ENCODE data around the gene SLC1A6.

The SLC1A6 gene

DNA sequence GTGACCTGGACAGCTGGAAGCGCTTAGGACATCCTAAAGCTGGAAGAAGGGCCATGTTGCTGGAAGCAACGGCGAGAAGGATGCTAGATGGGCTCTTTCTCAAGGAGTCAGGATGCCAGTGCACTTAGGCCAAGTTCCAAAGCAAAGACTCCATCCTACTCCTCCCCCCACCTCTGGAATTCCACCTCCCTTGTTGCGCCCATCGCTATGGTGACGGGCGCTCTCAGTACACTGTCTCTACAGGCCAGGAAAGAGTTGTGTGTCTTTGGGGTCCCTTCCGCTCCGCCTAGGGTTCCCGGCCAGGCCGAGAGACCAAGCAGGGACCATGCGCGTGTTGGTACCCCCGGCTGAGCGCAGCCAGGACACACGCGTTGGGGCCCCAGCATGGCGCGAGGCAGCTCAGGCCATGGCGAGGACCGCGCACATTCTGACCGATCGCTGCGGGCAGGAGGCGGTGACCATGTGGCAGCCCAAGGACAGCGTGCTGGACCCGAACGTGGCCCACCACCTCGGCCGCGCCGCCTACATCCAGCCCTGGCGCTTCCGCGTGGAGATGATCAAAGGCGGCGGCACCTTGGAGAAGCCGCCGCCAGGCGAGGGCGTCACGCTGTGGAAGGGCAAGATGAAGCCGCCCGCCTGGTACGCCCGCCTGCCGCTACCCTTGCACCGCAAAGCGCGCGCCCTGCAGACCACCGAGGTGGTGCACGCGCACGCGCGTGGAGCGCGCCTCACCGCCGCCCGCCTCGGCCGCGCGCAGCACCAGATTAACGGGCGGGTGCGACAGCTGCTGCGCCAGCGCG lies 31.0 kb upstream of the SLC1A6 start:
- no peak overlapping the region for H3K4me2 ChIP-seq (ENCODE audit: low read length, poor library complexity, severe bottlenecking)
- no peak overlapping the region for H2BK5ac ChIP-seq (ENCODE audit: low read depth, low read length, poor library complexity, severe bottlenecking)
- no peak overlapping the region for H2AFZ ChIP-seq (ENCODE audit: low read depth, low read length)
- H2BK120ac ChIP-seq (ENCODE audit: low read depth, low read length), result no peak overlapping the region
- DNase-seq, result no peak
- no peak overlapping the region for H3K27ac ChIP-seq (ENCODE audit: low read length, poor library complexity, severe bottlenecking)
- H3K9ac ChIP-seq (ENCODE audit: low read length), result no peak overlapping the region
- no peak overlapping the region for H3K18ac ChIP-seq (ENCODE audit: low read depth in 1 of 2, low read length in 2 of 2)
- H3K79me1 ChIP-seq (replicated peaks; ENCODE audit: low read length, poor library complexity, severe bottlenecking), result no peaks in the 10 kb centered on the region
- no peaks in the 10 kb centered on the region for H3K27me3 ChIP-seq (ENCODE audit: control insufficient read depth in 1 of 2, insufficient read depth in 1 of 2, low read length in 2 of 2)
- WGBS, result 65% methylated on average over 73 of the region's 73 CpGs
- H4K8ac ChIP-seq (ENCODE audit: low read length), result no peak overlapping the region
- H2BK12ac ChIP-seq (ENCODE audit: low read length in 2 of 2), result no peak overlapping the region
- no peak overlapping the region for H3K14ac ChIP-seq (ENCODE audit: low read length in 2 of 2)
- no peak overlapping the region for H4K91ac ChIP-seq (ENCODE audit: low read length)
- no peaks in the 10 kb centered on the region for H3K4me1 ChIP-seq (ENCODE audit: control insufficient read depth, insufficient read depth, low read depth, low read length)
- H3K9me3 ChIP-seq (ENCODE audit: control insufficient read depth, low read length), result no peaks in the 10 kb centered on the region
- H3K23ac ChIP-seq (ENCODE audit: low read length in 2 of 2), result no peak overlapping the region
- H3K4ac ChIP-seq (ENCODE audit: low read depth in 1 of 2, low read length in 2 of 2), result no peak overlapping the region
- H2BK15ac ChIP-seq (ENCODE audit: low read depth, poor library complexity, severe bottlenecking), result no peak overlapping the region
- H3K36me3 ChIP-seq (ENCODE audit: control insufficient read depth in 1 of 2, insufficient read depth in 2 of 2, low read depth in 1 of 2, low read length in 2 of 2), result no peaks in the 10 kb centered on the region
- H2AK5ac ChIP-seq (ENCODE audit: low read length, severe bottlenecking), result no peak overlapping the region
- no peak overlapping the region for H3K4me3 ChIP-seq (ENCODE audit: insufficient read depth in 1 of 2, low read depth in 1 of 2, low read length in 2 of 2)

GRCh38 chr19:15008308-15008707 lies 28.6 kb upstream of the SLC1A6 start:
- Histone ChIP-seq H3K27ac (ENCODE audit: low read length, poor library complexity, severe bottlenecking) (no peak overlapping the region), H3K23ac (ENCODE audit: low read length in 2 of 2) (no peak overlapping the region), H3K9me3 (ENCODE audit: control insufficient read depth, low read length) (no peaks in the 10 kb centered on the region), H2BK15ac (ENCODE audit: low read depth, poor library complexity, severe bottlenecking) (no peak overlapping the region), H2AFZ (ENCODE audit: low read depth, low read length) (no peak overlapping the region), H3K36me3 (ENCODE audit: control insufficient read depth in 1 of 2, insufficient read depth in 2 of 2, low read depth in 1 of 2, low read length in 2 of 2) (no peaks in the 10 kb centered on the region), H3K4me3 (ENCODE audit: insufficient read depth in 1 of 2, low read depth in 1 of 2, low read length in 2 of 2) (no peak overlapping the region), H3K27me3 (ENCODE audit: control insufficient read depth in 1 of 2, insufficient read depth in 1 of 2, low read length in 2 of 2) (no peaks in the 10 kb centered on the region), H2BK12ac (ENCODE audit: low read length in 2 of 2) (no peak overlapping the region), H3K18ac (ENCODE audit: low read depth in 1 of 2, low read length in 2 of 2) (no peak overlapping the region), H2BK5ac (ENCODE audit: low read depth, low read length, poor library complexity, severe bottlenecking) (no peak overlapping the region), H4K91ac (ENCODE audit: low read length) (no peak overlapping the region), H2AK5ac (ENCODE audit: low read length, severe bottlenecking) (no peak overlapping the region), H3K9ac (ENCODE audit: low read length) (no peak overlapping the region), H4K8ac (ENCODE audit: low read length) (no peak overlapping the region), H2BK120ac (ENCODE audit: low read depth, low read length) (no peak overlapping the region), H3K4me2 (ENCODE audit: low read length, poor library complexity, severe bottlenecking) (no peak overlapping the region), H3K79me1 (replicated peaks; ENCODE audit: low read length, poor library complexity, severe bottlenecking) (no peaks in the 10 kb centered on the region), H3K14ac (ENCODE audit: low read length in 2 of 2) (no peak overlapping the region), H3K4ac (ENCODE audit: low read depth in 1 of 2, low read length in 2 of 2) (no peak overlapping the region), H3K4me1 (ENCODE audit: control insufficient read depth, insufficient read depth, low read depth, low read length) (no peaks in the 10 kb centered on the region)
- DNase-seq, result no peak

DNA sequence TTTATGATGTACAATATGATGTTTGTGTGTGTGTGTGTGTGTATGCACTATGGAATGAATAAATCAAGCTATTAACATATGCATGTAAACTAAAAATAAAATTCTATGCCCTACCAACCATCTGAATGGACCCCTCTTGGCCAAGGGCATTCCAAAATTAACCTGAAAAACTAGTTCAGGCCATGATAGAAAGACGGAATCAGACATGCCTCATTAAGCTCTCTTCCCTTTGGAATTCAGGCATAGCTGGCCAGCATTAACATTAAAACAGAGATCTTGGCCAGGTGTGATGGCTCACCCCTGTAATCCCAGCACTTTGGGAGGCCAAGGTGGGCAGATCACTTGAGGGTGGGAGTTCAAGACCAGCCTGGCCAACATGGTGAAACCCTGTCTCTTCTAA lies 18.3 kb upstream of the SLC1A6 start:
- H2BK12ac ChIP-seq (ENCODE audit: low read length in 2 of 2), result no peak overlapping the region
- H2BK120ac ChIP-seq (ENCODE audit: low read depth, low read length), result no peak overlapping the region
- H3K36me3 ChIP-seq (ENCODE audit: control insufficient read depth in 1 of 2, insufficient read depth in 2 of 2, low read depth in 1 of 2, low read length in 2 of 2), result no peaks in the 10 kb centered on the region
- H3K4me2 ChIP-seq (ENCODE audit: low read length, poor library complexity, severe bottlenecking), result no peak overlapping the region
- H3K9ac ChIP-seq (ENCODE audit: low read length), result no peak overlapping the region
- no peak overlapping the region for H2AFZ ChIP-seq (ENCODE audit: low read depth, low read length)
- H3K4me3 ChIP-seq (ENCODE audit: insufficient read depth in 1 of 2, low read depth in 1 of 2, low read length in 2 of 2), result no peak overlapping the region
- 69% methylated on average over 1 of the region's 1 CpG for WGBS
- H4K91ac ChIP-seq (ENCODE audit: low read length), result no peak overlapping the region
- H2BK5ac ChIP-seq (ENCODE audit: low read depth, low read length, poor library complexity, severe bottlenecking), result no peak overlapping the region
- no peaks in the 10 kb centered on the region for H3K4me1 ChIP-seq (ENCODE audit: control insufficient read depth, insufficient read depth, low read depth, low read length)
- H3K18ac ChIP-seq (ENCODE audit: low read depth in 1 of 2, low read length in 2 of 2), result no peak overlapping the region
- no peak overlapping the region for H3K23ac ChIP-seq (ENCODE audit: low read length in 2 of 2)
- no peak overlapping the region for H3K14ac ChIP-seq (ENCODE audit: low read length in 2 of 2)
- no peak overlapping the region for H3K4ac ChIP-seq (ENCODE audit: low read depth in 1 of 2, low read length in 2 of 2)
- no peak overlapping the region for H3K27ac ChIP-seq (ENCODE audit: low read length, poor library complexity, severe bottlenecking)
- no peaks in the 10 kb centered on the region for H3K27me3 ChIP-seq (ENCODE audit: control insufficient read depth in 1 of 2, insufficient read depth in 1 of 2, low read length in 2 of 2)
- H3K79me1 ChIP-seq (replicated peaks; ENCODE audit: low read length, poor library complexity, severe bottlenecking), result no peaks in the 10 kb centered on the region
- H3K9me3 ChIP-seq (ENCODE audit: control insufficient read depth, low read length), result no peaks in the 10 kb centered on the region
- H2BK15ac ChIP-seq (ENCODE audit: low read depth, poor library complexity, severe bottlenecking), result no peak overlapping the region
- no peak overlapping the region for H2AK5ac ChIP-seq (ENCODE audit: low read length, severe bottlenecking)
- DNase-seq, result no peak
- H4K8ac ChIP-seq (ENCODE audit: low read length), result no peak overlapping the region

GRCh38 chr19:14992780-14993179 lies 13.1 kb upstream of the SLC1A6 start:
- Histone ChIP-seq H2BK15ac (ENCODE audit: low read depth, poor library complexity, severe bottlenecking) (no peak overlapping the region), H4K91ac (ENCODE audit: low read length) (no peak overlapping the region), H3K4me3 (ENCODE audit: insufficient read depth in 1 of 2, low read depth in 1 of 2, low read length in 2 of 2) (no peak overlapping the region), H3K79me1 (replicated peaks; ENCODE audit: low read length, poor library complexity, severe bottlenecking) (no peaks in the 10 kb centered on the region), H3K4ac (ENCODE audit: low read depth in 1 of 2, low read length in 2 of 2) (no peak overlapping the region), H3K9ac (ENCODE audit: low read length) (no peak overlapping the region), H3K4me1 (ENCODE audit: control insufficient read depth, insufficient read depth, low read depth, low read length) (no peaks in the 10 kb centered on the region), H3K14ac (ENCODE audit: low read length in 2 of 2) (no peak overlapping the region), H3K9me3 (ENCODE audit: control insufficient read depth, low read length) (no peaks in the 10 kb centered on the region), H2BK5ac (ENCODE audit: low read depth, low read length, poor library complexity, severe bottlenecking) (no peak overlapping the region), H3K27me3 (ENCODE audit: control insufficient read depth in 1 of 2, insufficient read depth in 1 of 2, low read length in 2 of 2) (no peaks in the 10 kb centered on the region), H2BK120ac (ENCODE audit: low read depth, low read length) (no peak overlapping the region), H2BK12ac (ENCODE audit: low read length in 2 of 2) (no peak overlapping the region), H3K18ac (ENCODE audit: low read depth in 1 of 2, low read length in 2 of 2) (no peak overlapping the region), H3K36me3 (ENCODE audit: control insufficient read depth in 1 of 2, insufficient read depth in 2 of 2, low read depth in 1 of 2, low read length in 2 of 2) (no peaks in the 10 kb centered on the region), H3K4me2 (ENCODE audit: low read length, poor library complexity, severe bottlenecking) (no peak overlapping the region), H2AFZ (ENCODE audit: low read depth, low read length) (no peak overlapping the region), H3K27ac (ENCODE audit: low read length, poor library complexity, severe bottlenecking) (no peak overlapping the region), H4K8ac (ENCODE audit: low read length) (no peak overlapping the region), H2AK5ac (ENCODE audit: low read length, severe bottlenecking) (no peak overlapping the region), H3K23ac (ENCODE audit: low read length in 2 of 2) (no peak overlapping the region)
- no peak for DNase-seq
- 62% methylated on average over 9 of the region's 11 CpGs for WGBS
